Lung microvascular endothelial cell (primary cell): ENCODE measurements around the gene TINAG. TPM values are rescaled to one million over a fixed set of nuclear protein-coding genes. Genes with fewer than 3 reads are reported as not detected.
"Not testable (repeated sequence)": the region's sequence is repeated elsewhere in the genome, so short reads cannot be mapped to it uniquely, and the experiment has no call there.

Source experiments
- DNase-seq, 2 donors: peaks; one replicate each; pipeline versions ENCODE4 v3.0.0 to v3.0.0-alpha.2; 2010; ENCODE audit warnings: low read depth in 2 of 2
- total RNA-seq: library from RNA; depleted of rRNA; stranded (reverse); fragments of >200 nt; gene quantifications from 2 replicates; pipeline ENCODE4 v1.2.1, GENCODE V29; 2014

The TINAG gene
- total RNA-seq, 1 donor from 2014 or later, result not detected

- DNase-seq, result no peak
These were observed 766 bp upstream of the TINAG start for GRCh38 chr6:54307439-54307910.

- no peak for DNase-seq
These were observed 710 bp downstream of the TINAG start for GRCh38 chr6:54308986-54309315.

GRCh38 chr6:54310377-54311152 lies 2.3 kb downstream of the TINAG start:
- DNase-seq, result no peak

GRCh38 chr6:54315656-54316055 lies 7.4 kb downstream of the TINAG start:
- no peak for DNase-seq

- no peak for DNase-seq
These were observed 12.6 kb downstream of the TINAG start for GRCh38 chr6:54320871-54321270.

GRCh38 chr6:54327631-54328030 lies 19.4 kb downstream of the TINAG start:
- no peak for DNase-seq

DNA sequence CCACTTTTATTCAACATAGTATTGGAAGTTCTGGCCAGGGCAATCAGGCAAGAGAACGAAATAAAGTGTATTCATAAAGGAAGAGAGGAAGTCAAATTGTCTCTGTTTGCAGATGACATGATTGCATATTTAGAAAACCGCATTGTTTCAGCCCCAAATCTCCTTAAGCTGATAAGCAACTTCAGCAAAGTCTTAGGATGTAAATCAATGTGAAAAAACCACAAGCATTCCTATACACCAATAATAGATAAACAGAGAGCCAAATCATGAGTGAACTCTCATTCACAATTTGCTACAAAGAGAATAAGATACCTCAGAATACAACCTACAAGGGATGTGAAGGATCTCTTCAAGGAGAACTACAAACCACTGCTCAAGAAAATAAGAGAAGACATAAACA lies 23.3 kb downstream of the TINAG start:
- DNase-seq, result not testable (repeated sequence)

GRCh38 chr6:54335871-54336270 lies 27.6 kb downstream of the TINAG start:
- DNase-seq, result peak; percentile 46 to 97

- no peak for DNase-seq
These were observed 45.7 kb downstream of the TINAG start for GRCh38 chr6:54353975-54354374.

GRCh38 chr6:54354608-54355007 lies 46.4 kb downstream of the TINAG start:
- no peak for DNase-seq

- DNase-seq, result no peak
These were observed 48.9 kb downstream of the TINAG start for GRCh38 chr6:54357141-54357540.

GRCh38 chr6:54361188-54361587 lies 52.9 kb downstream of the TINAG start:
- no peak for DNase-seq

DNA sequence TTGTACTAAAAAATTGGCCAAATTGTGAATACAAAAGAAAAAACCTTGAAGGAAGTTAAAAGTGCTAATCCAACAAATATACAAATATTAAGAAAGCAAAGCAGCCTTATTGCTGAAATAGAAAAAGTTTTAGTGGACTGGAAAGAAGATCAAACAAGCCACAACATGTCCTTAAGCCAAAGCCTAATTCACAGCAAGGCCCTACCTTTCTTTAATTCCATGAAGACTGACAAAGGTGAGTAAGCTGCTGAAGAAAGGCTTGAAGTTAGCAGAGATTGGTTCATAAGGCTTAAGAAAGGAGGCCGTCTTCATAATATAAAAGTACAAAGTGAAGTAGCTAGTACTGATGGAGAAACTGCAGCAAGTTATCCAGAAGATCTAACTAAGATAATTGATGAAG lies 53.5 kb downstream of the TINAG start:
- DNase-seq, result no peak

GRCh38 chr6:54366667-54367327 lies 58.6 kb downstream of the TINAG start:
- DNase-seq, result peak; percentile 5 to 58

GRCh38 chr6:54377776-54378175 lies 69.5 kb downstream of the TINAG start:
- DNase-seq, result no peak

- no peak for DNase-seq
These were observed 78.1 kb downstream of the TINAG start for GRCh38 chr6:54386295-54386694.

DNA sequence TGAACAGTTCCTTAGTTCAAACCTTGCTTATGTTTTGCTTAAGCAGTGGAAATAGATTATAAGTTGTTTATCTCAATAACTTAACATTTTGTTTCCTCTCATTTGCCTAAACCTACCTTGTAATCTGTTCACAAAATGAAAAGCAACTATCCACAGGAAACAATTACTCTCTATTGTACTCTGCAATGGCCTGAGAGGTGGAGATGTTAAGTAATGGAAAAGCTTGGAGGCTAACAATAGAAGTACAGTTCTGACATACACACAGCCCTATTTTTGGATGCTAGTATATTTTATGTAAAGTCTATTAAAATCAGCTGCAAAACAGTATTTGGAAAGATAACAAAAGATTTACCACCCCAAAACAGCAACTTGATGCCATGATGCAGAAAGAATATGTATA lies 82.1 kb downstream of the TINAG start:
- DNase-seq, result peak in 1 of 2 donors; percentile 14

DNA sequence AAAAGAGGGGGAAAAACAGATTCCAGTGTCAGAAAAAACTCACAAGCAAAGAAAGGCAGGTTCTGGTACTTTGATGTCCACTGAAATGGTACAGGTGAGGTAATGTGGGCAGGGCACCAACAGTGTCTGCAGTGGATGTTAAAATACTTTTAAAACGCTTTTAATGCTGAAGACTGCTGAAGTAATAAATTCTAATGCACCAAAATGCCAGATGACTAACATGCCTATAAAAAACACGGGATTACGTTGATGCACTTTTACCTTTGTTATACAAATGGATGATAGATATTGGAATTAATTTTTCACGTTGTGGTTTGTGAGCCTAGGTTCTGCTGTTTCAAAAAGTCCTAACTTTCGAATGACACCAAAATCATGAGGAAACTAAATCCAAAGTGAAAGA lies 83.3 kb downstream of the TINAG start:
- no peak for DNase-seq

DNA sequence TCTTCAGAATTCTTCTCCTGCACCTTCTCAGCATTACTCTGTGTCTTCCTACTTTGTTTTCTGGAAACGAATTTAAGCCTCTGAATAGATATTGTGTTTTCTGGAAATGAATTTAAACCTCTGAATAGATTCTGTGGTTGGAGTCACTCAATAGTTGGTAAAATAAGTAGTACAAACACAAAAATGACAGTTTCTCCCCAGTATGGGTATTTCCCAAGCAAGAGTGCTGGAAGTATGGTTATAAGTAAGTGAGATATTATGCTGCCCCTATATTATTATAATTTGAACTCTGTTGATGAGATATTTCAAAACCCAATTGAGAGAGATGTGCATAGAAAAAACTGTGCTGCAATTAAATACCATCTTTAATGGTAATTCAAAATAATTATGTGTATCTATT lies 94.9 kb downstream of the TINAG start:
- no peak for DNase-seq

DNA sequence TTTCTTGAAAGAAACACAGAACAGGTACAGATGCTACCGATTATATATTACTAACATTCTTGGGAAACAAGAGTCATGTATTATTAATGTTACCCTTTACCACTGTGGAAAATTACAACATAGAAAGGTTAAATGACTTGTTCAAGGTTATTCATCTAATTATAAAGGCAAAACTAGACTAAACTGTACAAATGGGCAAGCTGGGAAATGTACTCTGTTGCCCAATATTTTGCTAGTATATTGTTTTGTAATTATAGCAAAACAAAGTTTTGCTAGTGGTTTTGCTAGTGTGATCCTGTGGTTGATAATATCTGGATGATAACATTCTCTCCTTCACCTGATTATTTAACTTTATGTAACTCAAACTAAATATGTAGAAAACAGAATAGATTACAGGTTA lies 96.5 kb downstream of the TINAG start:
- DNase-seq, result no peak

DNA sequence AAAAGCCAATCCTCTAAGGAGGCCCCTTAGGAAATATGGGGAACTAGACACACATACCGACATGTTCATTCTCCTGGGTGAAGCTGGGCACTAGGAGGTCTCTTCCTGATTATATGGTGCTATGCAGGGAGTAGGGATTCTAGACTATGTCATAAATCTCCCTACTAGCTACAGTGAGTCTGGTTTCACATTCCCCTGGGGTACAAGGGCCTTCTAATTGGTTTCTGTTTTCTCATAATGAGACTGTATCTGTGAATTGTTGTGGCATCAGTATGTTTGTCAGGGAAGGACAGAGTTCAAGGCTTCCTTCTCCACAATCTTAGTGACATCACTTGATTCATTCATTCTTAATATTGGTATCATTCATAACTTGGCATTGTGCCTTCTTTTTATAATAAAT lies 103.5 kb downstream of the TINAG start:
- no peak for DNase-seq

GRCh38 chr6:54415517-54415916 lies 107.3 kb downstream of the TINAG start:
- no peak for DNase-seq

DNA sequence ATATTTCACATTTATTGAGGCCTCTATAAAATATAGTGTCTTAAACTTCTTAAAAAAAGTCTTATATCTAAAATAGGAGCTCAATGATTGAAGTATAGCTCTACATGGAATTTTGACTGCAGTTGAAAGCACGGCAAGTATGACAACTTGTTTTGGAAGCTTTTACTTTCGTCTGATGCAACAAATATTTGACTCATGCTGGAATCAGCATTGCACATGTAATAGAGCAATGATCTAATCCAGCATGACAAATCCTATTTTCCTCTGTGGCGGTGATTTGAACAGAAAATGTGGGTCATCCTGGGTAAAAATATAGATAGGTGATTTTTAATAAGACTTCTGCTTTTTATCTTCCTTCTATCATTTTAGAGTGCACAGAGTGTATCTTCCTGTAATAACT lies 111.6 kb downstream of the TINAG start:
- DNase-seq, result peak; percentile 39 to 86
